GM19467 (cell line): Measurements from ENCODE around the gene MBNL3.

ENCODE experiments used
- ATAC-seq: cut with Tn5 transposase; IDR thresholded peaks from one replicate; pipeline ENCODE4 v1.9.1; 2021; ENCODE audit warnings: mild to moderate bottlenecking, moderate library complexity; ENCODE audit not compliant: unreplicated experiment

The MBNL3 gene, protein sequence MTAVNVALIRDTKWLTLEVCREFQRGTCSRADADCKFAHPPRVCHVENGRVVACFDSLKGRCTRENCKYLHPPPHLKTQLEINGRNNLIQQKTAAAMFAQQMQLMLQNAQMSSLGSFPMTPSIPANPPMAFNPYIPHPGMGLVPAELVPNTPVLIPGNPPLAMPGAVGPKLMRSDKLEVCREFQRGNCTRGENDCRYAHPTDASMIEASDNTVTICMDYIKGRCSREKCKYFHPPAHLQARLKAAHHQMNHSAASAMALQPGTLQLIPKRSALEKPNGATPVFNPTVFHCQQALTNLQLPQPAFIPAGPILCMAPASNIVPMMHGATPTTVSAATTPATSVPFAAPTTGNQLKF

DNA sequence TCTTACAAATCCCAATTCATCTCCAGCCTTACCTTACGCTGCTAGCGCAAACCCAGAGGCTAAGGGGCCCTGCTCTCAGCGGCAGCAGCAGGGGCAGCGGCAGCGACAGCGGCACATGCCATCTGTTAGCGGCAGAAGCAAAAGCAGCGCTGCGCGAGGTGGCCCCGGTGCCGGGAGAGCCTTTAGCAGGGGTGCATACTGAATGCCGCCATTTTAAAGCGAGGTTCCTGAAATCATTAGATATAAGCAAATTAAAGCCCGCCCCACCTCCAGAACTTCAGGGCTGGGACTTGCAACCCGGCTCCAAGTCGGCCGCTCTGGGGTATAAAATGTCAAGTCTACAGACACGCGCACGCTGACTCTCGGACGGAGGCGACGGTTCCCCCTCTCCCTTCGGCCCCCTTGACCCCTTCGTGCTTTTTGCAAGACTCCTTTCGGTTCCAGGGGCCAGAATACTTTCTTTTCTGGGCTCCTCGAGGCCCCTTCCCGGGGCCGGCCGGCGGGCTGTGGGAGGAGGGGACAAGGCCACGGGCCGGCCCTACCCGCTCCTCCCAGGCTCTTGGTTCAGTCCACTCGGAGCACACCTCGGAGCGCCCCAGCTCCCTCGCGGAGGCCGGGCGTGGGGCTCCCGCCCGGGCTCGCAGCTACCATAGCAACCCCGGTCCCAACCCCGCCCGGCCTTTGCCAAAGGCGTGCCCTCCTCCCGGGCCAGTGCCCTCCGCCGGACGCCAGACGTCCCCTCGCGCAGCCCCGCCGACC is at the start of gene MBNL3:
TSS of gene MBNL3 (minus strand) at position 220 of the 759 bp plus-strand sequence. CDS start 49,427 bp downstream, outside the sequence.
- peak; percentile 51 for ATAC-seq

DNA sequence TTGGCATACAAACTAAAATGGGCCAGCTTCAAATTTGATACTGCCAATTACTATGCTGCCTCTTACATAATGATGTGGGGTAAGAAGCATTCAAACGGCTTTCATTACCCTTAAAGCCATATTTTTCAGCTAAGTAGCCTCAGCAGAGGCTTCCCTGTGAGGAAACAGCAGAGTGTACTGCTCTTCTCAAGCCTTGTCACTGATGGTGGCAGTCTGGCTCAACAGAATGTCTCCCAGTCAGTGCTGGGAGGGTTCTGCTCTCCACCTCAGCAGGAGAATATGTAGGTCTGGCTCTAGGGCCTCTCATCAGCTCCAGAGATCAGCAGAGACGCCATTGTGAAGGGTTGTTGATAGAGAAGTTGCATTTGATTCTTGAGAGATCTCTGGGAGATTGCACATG is 44.6 kb upstream of the MBNL3 start:
- ATAC-seq, result no peak

DNA sequence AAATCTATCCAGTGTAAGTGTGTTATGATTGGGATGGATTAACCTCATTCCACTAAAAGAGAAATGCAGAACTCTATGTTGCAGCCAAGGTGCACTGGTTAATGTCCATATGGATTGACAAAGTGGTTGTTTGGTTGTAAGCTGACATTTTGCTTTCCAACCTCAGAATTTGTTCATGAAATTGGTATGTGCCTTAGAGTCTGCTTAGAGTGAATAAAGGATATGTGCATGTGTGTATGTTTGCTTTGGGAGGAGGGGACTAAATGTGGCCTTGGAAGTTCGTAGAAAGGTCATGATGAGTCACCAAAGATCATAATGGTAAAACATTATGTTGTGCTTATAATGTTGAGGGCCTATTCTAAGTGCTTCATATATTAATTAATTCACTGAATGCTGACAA is 44.1 kb upstream of the MBNL3 start:
- no peak for ATAC-seq

DNA sequence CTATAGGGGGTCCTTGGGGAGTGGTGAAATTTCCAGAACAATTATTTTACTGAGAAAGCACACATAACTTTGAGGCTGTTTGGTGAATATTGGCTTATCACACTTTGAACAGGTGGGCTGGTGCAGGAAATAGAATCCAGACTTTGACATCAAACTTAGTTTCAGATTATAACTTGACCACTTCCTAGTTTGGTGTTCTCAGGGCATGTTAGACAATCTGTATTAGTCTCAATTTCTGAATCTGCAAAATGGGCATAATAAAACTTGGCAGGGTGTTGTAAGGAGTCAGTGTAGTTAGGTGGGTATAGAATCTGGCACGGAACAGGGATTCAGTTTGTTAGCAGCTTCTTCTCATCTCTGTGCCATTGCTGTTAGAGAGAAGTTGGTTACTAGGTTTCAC is 43.3 kb upstream of the MBNL3 start:
- ATAC-seq, result no peak

DNA sequence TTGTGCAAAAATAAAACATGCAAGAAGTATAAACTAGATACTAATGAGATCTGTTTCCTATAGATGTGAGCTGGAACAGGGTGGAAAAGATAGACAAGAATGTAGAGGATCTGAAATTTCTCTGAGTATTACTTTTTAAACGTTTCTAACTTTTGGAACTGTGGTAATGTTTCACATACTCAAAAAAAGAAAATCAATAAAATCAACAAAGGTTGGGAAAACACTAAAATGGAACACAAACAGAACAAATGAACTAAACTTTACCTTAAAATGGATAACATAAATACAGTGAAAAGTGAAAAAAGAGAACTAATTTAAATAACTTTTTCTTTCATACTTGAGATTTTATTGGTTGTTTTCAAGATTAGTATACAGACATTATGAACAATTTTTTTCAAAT is 32.0 kb upstream of the MBNL3 start:
- no peak for ATAC-seq

DNA sequence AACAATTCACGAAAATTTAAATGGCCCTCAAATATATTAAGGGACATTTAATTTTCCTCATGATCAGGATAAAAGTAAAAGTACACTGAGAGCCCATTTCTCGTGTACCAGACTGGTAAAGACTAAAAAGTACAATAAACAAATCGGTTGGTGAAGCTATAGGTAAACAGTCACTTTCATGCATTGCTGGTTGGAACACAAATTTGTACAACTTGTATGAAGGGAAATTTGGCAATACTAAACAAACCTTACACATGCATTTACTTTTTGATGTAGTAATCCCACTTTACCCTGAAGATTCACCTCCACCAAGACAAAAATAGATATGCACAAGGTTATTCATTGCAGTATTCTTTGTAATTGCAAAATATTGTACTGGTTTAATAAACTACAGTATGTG is 31.4 kb upstream of the MBNL3 start:
- no peak for ATAC-seq

DNA sequence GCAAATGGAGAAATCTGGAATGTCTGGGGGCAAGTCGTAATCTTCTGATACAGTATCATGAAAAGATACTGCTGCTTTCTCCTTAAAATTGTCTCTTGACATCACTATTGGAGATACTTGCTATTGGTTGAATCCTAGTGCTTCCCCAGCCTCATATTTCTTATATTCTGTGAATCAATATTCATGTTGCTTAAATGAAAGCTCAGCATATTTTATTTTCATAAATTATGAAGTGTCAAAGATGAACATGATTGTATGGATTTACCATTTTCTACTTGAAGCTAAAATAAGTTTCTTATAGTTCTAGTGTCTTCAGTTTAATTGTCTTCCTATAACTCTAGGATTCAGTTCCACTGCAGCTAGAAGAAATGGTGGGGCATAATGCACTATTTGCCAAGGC is 29.6 kb upstream of the MBNL3 start:
- ATAC-seq, result no peak

DNA sequence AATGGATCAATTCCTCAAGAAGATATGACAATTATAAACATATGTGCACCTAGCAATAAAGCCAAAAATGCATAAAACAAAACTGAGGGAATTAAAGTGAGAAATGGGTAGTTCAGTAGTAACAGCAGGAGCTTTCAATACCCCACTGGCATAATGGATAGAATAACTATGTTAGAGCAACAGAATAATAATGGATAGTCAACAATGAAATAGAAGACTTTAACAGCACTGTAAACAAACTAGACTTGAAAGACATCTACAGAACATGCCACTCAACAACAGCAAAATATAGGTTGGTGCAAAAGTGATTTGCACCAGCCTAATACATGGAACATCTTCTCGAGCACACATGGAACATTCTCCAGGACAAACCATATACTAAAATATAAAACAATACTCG is 20.0 kb upstream of the MBNL3 start:
- ATAC-seq, result no peak

DNA sequence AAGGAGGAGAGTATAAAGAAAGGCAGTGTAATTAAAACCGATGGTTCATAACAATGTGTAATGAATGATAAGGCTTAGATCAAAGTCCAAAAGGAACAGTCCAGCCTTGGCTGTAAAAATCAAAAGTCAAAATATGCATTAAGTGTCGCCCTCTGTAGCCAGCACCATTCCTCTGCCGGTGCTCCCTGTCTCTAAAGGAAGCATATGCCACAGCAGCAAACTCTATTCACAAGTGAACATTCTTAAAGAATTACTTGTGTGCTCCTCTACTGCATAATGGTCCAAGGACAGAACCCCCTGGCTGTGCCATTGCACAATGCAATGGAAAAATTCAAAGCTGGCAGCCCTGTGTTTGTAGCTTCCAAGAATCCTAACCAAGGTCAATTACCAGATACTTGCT is 16.3 kb upstream of the MBNL3 start:
- no peak for ATAC-seq

DNA sequence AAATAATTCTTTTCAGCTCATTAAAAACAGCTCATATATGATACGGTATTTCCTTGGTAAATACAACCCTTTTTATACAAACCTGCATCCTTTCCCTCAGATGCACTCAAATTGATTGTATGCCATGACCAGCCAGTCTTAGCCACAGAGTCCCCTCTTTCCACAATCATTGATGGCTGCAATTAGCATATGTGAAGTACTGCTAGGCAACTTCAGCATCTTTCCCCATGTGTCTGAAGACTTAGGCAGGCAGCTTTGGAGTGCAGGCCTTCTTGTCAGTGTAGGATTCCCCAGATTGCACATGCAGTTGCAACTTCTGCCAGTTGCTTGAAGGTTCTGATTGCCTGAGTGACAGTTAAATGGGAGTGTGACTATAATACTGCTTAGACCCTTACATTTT is 15.6 kb upstream of the MBNL3 start:
- ATAC-seq, result no peak

DNA sequence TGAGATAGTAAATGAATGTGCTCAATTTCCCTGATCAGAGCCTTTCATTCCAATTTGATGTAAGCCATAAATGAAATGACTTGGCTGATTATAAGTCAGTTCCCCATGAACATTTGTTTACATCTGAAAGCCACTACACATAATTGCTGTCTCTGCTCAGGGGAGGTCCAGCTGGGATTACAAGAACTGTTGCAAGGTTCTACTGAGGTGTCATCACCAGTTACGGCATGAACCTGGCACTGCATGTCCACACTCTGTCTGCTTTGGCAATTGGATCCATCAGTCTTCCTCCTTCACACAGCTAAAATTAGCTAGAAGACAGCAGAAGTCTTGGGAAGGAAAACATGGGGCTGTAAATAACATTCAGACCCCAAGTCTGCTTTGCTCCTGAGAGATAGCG is 12.8 kb upstream of the MBNL3 start:
- ATAC-seq, result no peak

DNA sequence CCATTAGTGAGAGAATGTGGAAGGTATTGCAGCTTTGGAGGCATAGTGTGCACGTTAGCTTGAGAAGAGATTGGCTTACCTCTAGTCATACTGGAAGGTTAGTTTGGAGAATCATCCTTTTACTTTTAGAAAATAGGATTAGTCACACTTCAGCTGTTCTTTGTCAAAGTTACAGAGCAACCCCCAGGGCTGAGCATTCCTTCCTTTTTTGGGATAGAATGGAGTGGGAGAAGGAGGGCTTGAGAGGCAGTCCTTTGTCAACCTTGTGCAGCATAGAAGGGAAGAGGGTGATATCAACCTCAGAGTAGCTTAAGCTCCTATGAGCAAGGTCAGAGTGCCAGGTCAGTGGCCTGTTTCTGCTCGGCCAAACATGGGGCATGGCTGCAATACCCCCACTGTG is 8.6 kb upstream of the MBNL3 start:
- ATAC-seq, result no peak

DNA sequence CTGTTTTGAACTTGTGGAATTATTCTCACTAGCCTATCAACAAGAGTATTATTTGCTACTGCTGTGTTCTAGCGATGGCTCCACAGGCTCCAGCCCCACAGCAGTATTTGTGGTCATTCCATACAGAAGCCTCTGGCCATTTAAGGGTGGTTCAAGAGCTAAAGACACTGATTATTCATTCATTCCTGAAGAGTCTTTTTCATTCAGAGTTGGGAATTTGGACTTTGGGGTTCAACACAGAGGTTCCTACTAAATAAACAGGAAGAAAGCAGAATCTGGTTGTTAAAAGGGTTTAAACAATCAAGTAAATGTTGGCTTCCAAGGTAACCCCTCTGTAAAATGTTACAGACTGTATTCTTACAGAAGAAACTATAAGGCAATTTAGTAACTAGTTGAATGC is 4.3 kb upstream of the MBNL3 start:
- ATAC-seq, result no peak

DNA sequence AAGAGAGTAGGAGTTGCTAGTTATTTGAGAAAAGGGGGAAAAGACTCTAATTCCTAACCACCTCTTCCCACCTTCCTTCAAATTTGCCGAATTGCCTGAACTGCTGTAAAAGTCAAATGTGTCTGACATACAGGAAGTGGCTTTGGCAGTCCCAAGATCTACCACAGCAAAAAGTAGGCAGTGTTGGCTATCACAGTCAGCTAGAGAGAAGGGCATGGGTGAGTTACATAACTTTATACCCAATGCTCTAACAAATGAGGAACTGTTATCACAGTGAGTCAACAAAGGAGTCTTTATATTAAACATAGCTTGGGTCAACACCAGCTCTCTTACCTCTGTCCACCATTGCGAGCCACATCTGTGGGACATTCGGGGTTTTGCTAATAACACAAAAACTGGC is 2.4 kb upstream of the MBNL3 start:
- ATAC-seq, result peak; percentile 35

DNA sequence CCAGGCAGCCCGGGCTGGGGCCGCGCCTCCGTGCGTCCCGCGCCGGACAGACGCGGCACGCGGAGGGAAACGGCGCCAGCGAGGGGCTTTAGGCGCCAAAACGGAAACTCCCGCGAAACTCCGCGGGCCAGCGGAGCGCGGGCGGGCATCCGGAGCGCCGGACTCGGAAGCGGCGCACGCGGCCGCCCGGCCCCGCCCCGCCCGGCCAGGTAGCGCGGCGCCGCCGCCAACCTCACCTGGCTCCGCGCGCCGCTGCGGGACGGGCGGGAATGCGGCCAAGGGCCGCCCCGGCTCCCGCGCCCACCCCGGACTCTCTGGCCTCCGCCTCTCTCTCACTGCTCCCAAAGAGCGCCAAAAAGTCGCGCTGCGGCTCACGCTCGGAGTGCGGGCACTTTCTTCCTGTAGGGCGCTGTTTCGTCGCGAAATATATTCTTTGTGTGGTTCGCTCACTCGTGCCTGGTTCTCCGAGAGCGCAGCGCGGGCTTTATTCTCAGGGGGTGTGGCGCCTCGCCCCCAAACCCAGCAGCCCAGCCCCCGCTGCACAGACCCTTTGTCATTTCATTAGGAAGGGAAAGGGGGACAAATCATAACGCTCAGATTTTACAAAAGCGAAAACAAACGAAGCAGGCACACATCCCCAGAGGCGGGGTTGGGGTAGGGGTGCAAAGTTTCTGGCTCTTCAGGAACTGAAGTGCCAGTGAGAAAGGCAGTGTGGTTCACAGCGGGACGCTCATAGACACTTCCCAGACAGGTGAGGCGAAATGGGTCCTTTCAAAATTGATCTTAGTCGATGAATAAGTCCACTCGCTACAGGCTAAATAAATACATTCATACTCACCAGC is 961 bp upstream of the MBNL3 start:
- peak; percentile 36 for ATAC-seq

DNA sequence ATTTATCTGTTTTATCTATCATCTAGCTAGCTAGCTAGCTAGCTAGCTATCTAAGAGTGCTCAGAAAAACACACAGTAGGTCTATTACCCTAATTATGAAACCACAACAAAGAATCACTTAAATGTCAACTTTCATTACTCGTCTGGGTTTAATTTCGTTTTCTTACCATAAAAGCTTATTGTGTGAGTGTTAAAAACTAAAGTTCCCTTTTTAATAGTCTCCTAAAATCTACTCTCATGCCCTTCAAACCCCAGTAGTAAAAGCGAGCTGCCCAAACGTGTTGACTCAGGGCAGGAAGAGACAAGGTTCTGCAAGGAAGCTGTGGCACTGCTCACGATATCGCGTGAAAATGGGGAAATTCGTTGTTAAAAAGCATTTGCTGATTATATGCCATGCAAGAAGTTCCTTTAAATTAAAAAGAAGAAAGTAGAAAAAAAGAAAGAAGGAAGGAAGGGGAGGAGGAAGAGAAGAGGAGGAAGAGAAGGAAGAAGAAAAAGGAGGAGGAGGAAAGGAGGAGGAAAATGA is 595 bp downstream of the MBNL3 start:
- ATAC-seq, result no peak

DNA sequence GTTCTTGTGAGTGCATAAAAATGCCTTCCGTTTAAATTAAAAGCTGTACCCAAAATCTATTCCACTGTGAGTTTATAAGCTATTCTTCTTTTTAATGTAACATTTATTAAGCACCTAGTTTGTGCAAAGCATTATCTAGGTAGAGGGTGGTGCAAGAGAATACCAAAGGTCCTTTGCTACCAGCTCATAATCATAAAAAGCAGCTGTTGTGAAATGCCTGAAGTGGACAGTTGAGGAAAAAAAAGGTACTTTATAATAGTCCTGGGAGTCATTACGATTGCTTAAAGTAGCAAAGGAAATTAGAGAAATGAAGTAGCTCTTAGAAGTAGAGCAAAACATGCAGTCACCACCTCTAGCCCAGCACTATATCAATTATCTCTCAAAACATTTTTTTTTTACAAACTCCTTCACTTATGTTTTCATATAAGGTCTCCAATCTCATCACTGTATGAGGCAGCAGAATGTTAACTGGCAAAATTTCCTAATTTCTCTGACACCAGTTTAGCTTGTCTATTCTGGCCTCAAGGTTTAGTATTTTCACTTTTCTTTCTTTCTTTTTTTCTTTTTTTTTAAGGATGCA is 2.1 kb downstream of the MBNL3 start:
- ATAC-seq, result no peak

DNA sequence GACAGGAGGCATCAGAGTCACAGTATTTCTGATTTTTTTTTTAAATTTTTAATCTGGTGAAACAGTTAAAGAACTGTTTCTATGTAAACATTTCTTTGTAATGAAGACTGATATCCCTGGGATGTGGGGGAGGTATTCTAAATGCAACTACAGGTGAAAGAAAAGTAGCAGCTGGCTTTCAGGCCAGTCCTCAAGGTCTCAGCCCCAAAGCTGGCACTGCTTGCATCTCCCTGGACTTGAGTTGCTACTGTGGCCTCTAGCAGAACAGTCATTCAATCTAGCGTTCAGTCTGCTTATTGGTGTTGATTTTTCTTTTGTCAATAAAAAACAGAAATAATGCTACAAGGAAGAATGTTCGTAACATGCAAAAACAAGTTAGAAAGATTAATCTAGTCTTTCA is 4.9 kb downstream of the MBNL3 start:
- no peak for ATAC-seq

DNA sequence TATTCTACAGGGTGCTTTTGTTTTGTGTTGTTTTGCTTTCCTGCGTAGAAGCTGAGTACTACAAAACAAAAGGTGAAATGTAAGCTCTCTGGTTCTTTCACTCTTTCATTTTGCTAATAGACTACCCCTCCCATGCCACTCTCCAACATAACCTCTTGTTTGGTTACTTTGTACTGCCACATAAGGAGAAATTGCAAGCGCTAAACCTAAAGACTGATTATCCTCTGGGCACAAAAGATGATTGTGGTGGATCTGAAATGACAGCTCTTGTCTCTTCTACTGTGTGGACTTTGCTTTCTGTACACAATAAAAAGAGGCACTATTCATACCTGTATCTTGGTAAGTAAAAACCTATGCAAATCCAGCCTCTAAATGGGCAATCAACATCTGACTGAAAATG is 5.3 kb downstream of the MBNL3 start:
- no peak for ATAC-seq

DNA sequence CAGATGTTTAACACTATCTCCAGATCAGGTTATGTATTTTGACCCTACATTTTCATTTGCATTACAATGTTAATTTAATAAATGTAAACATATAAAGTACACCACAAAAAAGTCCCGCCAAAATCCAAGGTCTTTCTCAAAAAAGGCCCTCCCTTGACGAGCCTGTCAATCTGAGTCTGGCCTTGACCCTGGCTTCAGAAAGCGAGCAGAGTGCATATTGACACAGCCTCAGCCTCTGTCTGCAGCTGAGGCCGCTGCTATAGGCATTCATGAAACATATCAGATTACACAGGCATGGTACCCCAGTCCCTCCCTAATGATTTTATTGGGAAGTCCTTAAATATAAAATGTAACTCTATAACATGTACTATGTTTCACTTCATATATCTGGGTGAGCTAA is 6.2 kb downstream of the MBNL3 start:
- ATAC-seq, result no peak

DNA sequence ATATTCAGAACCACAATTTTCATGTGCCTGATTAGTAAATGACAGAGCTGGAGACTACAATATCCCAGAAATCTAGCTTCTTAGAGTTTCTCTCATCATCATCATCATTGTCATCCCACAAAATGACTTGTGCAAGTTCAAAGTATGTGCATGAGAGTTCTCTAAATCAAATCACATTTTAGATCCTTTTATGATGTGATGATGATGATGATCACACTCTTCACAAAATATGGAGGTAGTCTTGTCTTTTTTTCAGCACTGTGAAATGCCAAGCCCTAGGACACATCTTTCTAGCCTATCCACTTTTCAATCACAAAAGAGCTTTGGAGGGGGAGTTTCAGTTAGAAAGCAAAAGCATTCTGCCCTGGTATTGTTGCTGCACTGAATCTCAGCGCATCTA is 7.4 kb downstream of the MBNL3 start:
- no peak for ATAC-seq
